GM19193 (cell line): ENCODE results near the gene PPP3R1.

Experiments used
- POLR2A ChIP-seq: IDR thresholded peaks from 4 replicates; pipeline ENCODE4 v1.6.1; 2011; ENCODE audit not compliant: insufficient read depth, insufficient read length; ENCODE audit errors: extremely low read depth

PPP3R1 gene

GRCh38 chr2:68163641-68164040 is 88.7 kb downstream of the PPP3R1 start:
- no peak for TF ChIP-seq POLR2A

GRCh38 chr2:68158134-68158447 is 94.2 kb downstream of the PPP3R1 start:
- no peak for TF ChIP-seq POLR2A

DNA sequence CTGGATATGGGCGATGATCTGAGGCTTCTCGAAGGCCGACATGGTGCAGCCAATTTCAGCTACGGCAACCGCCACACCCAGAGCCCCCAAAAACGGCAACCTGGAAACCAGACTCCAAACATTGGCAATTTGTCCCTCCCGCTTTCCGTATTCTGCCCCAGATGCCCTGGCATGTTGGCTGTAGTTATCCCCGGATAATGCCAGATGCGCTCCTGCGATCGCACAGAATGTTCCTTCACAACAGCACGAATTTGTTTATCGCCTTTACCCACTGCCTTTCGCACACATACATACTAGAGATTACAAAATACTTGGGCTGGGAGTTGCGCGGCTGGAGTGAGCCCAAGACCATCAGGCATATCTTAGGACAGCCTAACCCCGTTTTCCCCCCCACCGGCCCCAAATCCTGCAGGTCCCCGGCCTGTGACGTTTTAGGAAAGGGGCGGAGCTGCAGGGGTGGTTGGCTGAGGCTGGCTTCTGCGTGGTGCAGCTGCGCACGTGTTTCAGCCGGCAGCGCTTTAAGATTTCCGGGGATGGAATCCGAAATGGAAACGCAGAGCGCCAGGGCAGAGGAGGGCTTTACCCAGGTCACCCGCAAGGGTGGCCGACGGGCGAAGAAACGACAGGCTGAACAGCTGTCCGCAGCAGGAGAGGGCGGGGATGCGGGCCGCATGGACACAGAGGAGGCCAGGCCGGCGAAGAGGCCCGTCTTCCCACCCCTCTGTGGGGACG is 94.8 kb downstream of the PPP3R1 start, which contains the start of gene PNO1:
TSS of gene PNO1 (plus strand) at position 487 of the 732 bp plus-strand sequence. CDS start at position 534, 47 bp downstream.
- peak; percentile 71 for TF ChIP-seq POLR2A

DNA sequence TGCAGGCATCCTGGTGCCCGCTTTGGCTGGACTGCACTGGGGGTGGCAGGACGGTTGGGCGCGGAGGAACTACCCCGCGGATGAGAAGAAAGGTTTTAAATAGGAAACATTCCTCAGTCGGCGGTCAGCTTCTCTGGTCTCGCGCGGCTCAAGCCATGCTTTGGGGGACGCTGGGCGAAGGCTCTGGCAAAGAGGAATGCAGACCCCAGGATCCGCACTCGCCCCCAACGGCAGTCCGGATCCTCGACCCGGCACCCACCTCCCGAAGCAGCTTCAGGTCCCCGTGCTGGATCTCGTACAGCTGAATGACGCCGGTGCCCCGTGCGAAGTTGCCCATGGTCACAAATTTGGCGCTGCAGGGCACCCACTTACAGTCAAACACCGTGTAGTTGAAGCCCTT is 95.3 kb downstream of the PPP3R1 start:
- no peak for TF ChIP-seq POLR2A

DNA sequence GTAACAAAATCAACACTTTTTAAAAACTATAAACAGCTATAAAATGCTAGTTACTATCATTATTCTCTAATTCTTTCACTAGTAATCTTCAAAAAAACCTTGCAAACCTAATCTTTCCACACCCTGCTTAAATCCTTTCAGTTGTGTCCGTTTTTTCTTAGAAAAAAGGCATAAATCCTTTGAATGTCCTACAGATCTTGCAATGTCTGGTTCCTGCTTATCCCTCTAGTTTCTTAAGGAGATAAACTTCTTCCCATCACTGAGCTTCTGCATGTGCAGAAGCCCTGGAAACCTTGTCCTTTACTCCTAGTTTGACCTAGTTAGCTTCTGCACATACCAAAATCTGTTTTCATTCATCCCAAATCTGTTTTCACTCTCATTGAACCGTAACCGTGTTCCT is 95.9 kb downstream of the PPP3R1 start:
- TF ChIP-seq POLR2A, result no peak

DNA sequence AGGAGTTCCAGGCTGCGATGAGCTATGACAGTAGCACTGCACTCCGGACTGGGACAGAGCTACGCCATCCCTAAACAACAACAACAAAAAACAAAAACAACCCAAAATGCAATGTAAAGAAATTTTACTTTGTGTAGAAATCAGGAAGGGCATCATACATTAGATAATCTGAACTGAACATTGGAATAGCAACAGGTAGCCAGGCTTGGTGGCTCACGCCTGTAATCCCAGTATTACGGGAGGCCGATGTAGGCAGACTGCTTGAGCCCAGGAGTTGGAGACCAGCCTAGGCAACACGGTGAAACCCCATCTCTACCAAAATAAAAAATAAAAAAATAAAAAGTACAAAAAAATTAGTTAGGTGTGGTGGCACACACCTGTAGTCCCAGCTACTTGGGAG is 96.7 kb downstream of the PPP3R1 start:
- no peak for TF ChIP-seq POLR2A

DNA sequence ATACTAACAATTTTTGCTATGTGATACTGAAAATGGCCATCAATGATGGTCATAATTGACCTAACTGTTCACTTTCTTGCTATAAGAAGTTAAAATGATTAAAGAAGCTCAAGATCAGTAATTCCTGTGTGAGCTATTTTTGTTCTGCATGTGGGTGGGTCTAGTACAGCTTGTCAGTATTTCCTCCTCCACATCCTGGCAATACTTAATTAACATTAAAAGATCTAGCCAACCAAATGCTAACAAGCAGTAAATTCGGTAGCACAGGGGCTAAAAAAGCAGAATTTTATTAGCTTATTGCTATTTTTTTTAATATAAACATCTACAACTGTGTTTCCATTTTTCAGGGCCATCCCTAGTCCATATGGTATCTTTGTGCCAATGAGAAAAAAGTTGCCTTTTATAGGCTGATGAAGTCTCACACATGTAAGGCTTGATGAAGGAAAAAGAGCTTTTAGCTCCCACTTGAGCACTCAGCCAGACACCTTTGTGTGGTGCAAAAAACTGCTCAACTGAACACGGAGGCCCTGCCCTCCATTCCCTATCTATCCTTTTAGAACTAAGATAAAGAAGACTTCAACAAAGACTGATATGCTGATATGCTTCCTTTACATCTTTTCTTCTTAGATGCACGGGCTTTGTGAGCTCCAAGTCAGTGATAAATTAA is 99.5 kb downstream of the PPP3R1 start:
- TF ChIP-seq POLR2A, result no peak

GRCh38 chr2:68151037-68151436 is 101.3 kb downstream of the PPP3R1 start:
- TF ChIP-seq POLR2A, result no peak

- TF ChIP-seq POLR2A, result no peak
Observed at GRCh38 chr2:68141875-68142274, 110.5 kb downstream of the PPP3R1 start.

DNA sequence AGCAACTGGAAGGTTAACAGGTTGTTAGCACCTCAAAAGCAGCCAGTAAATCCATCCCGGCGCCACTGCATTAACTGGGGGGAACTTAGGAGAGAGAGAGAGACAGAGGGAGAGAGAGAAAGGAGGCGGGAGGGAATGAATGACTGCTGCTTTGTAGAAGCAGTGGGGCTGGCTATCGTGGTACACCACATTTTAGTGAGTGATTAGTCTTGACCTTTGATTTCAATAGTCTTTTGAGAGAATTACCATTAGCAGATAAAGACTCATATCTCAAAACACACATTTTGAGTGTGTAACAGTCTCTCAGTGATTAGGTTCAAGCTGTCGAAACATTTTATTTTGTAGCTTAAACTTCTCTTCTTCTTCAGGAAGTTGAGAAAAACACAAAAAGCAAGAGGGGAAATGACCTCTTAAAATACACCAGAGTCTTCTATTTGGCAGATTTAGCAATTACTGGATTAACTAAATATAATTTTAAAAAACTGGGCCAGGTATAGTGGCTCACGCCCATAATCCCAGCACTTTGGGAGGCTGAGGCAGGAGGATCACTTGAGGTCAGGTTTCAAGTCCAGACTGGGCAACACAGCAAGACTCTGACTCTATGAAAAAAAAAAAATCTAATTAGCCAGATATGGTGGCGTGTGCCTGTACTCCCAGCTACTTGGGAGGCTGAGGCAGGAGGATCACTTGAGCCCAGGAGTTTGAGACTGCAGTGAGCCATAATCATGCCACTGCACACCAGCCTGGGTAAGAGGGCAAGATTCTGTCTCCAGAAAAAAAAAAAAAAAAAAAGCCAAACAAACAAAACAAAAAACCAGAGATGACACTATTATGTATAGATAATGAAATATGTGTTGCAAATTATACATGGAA is 116.6 kb downstream of the PPP3R1 start:
- TF ChIP-seq POLR2A, result no peak

- no peak for TF ChIP-seq POLR2A
Observed at GRCh38 chr2:68134554-68134953, 117.8 kb downstream of the PPP3R1 start.

- no peak for TF ChIP-seq POLR2A
Observed at GRCh38 chr2:68134120-68134519, 118.2 kb downstream of the PPP3R1 start.
